Gastroesophageal sphincter (tissue), 4 donors: ENCODE measurements around the gene AGBL1. TPM values are rescaled to one million over a fixed set of nuclear protein-coding genes. Genes with fewer than 3 reads are reported as not detected.

Experiments used
- ATAC-seq: fragments of 150-250 bp; one replicate; pipeline ENCODE4 v1.9.1; 2016; ENCODE audit warnings: mild to moderate bottlenecking, moderate library complexity
- H3K27ac ChIP-seq, 4 donors: fragments of 200-600 bp; sonication (generic) in 3 of 4; 1 replicate in 3 of 4; 2 replicates in 1 of 4; pipeline ENCODE4 v1.5.1; 2016 to 2019
- H3K27me3 ChIP-seq: fragments of 200-600 bp; sonication (generic); one replicate; pipeline ENCODE4 v1.5.1; 2019
- H3K36me3 ChIP-seq, 2 donors: fragments of 200-600 bp; sonication (generic); one replicate each; pipeline ENCODE4 v1.5.1; 2019; ENCODE audit warnings: control low read depth in 1 of 2
- H3K4me1 ChIP-seq, 3 donors: fragments of 200-600 bp; sonication (generic); 1 replicate in 2 of 3; 2 replicates in 1 of 3; pipeline ENCODE4 v1.5.1; 2016 to 2019; ENCODE audit warnings: control low read depth in 2 of 3
- H3K4me3 ChIP-seq, 2 donors: fragments of 200-600 bp; sonication (generic); one replicate each; pipeline ENCODE4 v1.5.1; 2019; ENCODE audit warnings: mild to moderate bottlenecking in 1 of 2, moderate library complexity in 1 of 2
- H3K9me3 ChIP-seq, 3 donors: fragments of 200-600 bp; sonication (generic); one replicate each; pipeline ENCODE4 v1.5.1; 2017 to 2019; ENCODE audit warnings: control low read depth in 2 of 3
- CTCF ChIP-seq, 4 experiments: fragments of 200-600 bp in 2 of 4; fragments of 450-650 bp in 2 of 4; sonication (generic) in 1 of 4; IDR thresholded peaks; one replicate each; pipeline ENCODE4 v1.5.1; 2017 to 2019; ENCODE audit warnings: antibody characterized with exemption in 4 of 4, mild to moderate bottlenecking in 2 of 4, moderate library complexity in 2 of 4
- EP300 ChIP-seq: sonication (generic); formaldehyde crosslinking; IDR thresholded peaks from one replicate; pipeline ENCODE4 v1.6.1; 2017; ENCODE audit warnings: antibody characterized with exemption, mild to moderate bottlenecking
- POLR2A ChIP-seq, 2 donors: fragments of 450-650 bp; IDR thresholded peaks; one replicate each; pipeline ENCODE4 v1.6.1; 2017; ENCODE audit warnings: antibody characterized with exemption in 2 of 2, mild to moderate bottlenecking in 2 of 2, moderate library complexity in 1 of 2
- POLR2AphosphoS5 ChIP-seq: sonication (generic); formaldehyde crosslinking; IDR thresholded peaks from one replicate; pipeline ENCODE4 v1.6.1; 2017; ENCODE audit warnings: antibody characterized with exemption
- WGBS, 2 donors: methylation state at CpG; one replicate each; pipeline ENCODE4 v1.1.5; 2018; ENCODE audit warnings: low coverage in 1 of 2; 5-methylcytosine and 5-hydroxymethylcytosine counted together
- total RNA-seq, 4 donors: library from RNA; depleted of rRNA; stranded (reverse); fragments of >200 nt; gene quantifications; one replicate each; pipeline ENCODE4 v1.1.0, GENCODE V29; 2016

The AGBL1 gene
- total RNA-seq, 4 donors from 2014 or later, result 0.12 to 0.13 TPM; not detected in 2

- H3K27ac ChIP-seq, result no peak overlapping the region
- peaks cover 0 to 10% (median 7%) of the 10 kb centered on the region in 3 donors for H3K4me1 ChIP-seq
- TF ChIP-seq CTCF (IDR thresholded peaks at IDR 0.05) (no peak), POLR2AphosphoS5 (no peak), EP300 (no peak), POLR2A (IDR thresholded peaks at IDR 0.05) (no peak)
- no peak for ATAC-seq
- 75 to 78% methylated on average over 1 of the region's 1 CpG for WGBS, 2 donors
- H3K4me3 ChIP-seq, result no peak overlapping the region
- no peaks in the 10 kb centered on the region for H3K9me3 ChIP-seq
- no peaks in the 10 kb centered on the region for H3K36me3 ChIP-seq
- no peaks in the 10 kb centered on the region for H3K27me3 ChIP-seq
These were observed 771.3 kb downstream of the AGBL1 start for GRCh38 chr15:86850939-86851338.

- Histone ChIP-seq H3K27me3 (no peaks in the 10 kb centered on the region), H3K9me3 (no peaks in the 10 kb centered on the region), H3K27ac (no peak overlapping the region), H3K36me3 (no peaks in the 10 kb centered on the region), H3K4me1 (peaks cover 0 to 10% (median 7%) of the 10 kb centered on the region in 3 donors), H3K4me3 (no peak overlapping the region)
- no peak for ATAC-seq
- no peak for TF ChIP-seq CTCF (IDR thresholded peaks at IDR 0.05)
- TF ChIP-seq POLR2A (IDR thresholded peaks at IDR 0.05), result no peak
- no peak for TF ChIP-seq EP300
- TF ChIP-seq POLR2AphosphoS5, result no peak
- WGBS, 2 donors, result 87 to 93% methylated on average over 2 of the region's 2 CpGs
These were observed 773.1 kb downstream of the AGBL1 start for GRCh38 chr15:86852741-86853140.

- H3K27ac ChIP-seq, result no peak overlapping the region
- WGBS, 2 donors, result 88% methylated on average over 1 of the region's 1 CpG; no CpG with 5 or more reads in 1 of the 2 donors
- peaks cover 0 to 10% (median 7%) of the 10 kb centered on the region in 3 donors for H3K4me1 ChIP-seq
- TF ChIP-seq CTCF (IDR thresholded peaks at IDR 0.05), result no peak
- no peak for TF ChIP-seq POLR2AphosphoS5
- no peak for TF ChIP-seq POLR2A (IDR thresholded peaks at IDR 0.05)
- no peak for TF ChIP-seq EP300
- no peak overlapping the region for H3K4me3 ChIP-seq
- no peaks in the 10 kb centered on the region for H3K36me3 ChIP-seq
- ATAC-seq, result no peak
- no peaks in the 10 kb centered on the region for H3K9me3 ChIP-seq
- H3K27me3 ChIP-seq, result no peaks in the 10 kb centered on the region
These were observed 774.5 kb downstream of the AGBL1 start for GRCh38 chr15:86854176-86854575.

- H3K9me3 ChIP-seq, result no peaks in the 10 kb centered on the region
- WGBS, 2 donors, result 66 to 83% methylated on average over 6 to 7 of the region's 8 CpGs
- no peaks in the 10 kb centered on the region for H3K27me3 ChIP-seq
- no peak for TF ChIP-seq POLR2A (IDR thresholded peaks at IDR 0.05)
- H3K36me3 ChIP-seq, result no peaks in the 10 kb centered on the region
- no peak for ATAC-seq
- H3K4me1 ChIP-seq, result peaks cover 0 to 10% (median 7%) of the 10 kb centered on the region in 3 donors
- no peak overlapping the region for H3K27ac ChIP-seq
- H3K4me3 ChIP-seq, result no peak overlapping the region
These were observed 775.9 kb downstream of the AGBL1 start for GRCh38 chr15:86855307-86856291.

- Histone ChIP-seq H3K27ac (no peak overlapping the region), H3K4me3 (no peak overlapping the region), H3K27me3 (no peaks in the 10 kb centered on the region), H3K4me1 (peaks cover 0 to 10% (median 7%) of the 10 kb centered on the region in 3 donors), H3K9me3 (no peaks in the 10 kb centered on the region), H3K36me3 (no peaks in the 10 kb centered on the region)
- no peak for ATAC-seq
- TF ChIP-seq CTCF (IDR thresholded peaks at IDR 0.05) (no peak), POLR2A (IDR thresholded peaks at IDR 0.05) (no peak), POLR2AphosphoS5 (no peak), EP300 (no peak)
- 92 to 100% methylated on average over 1 to 4 of the region's 4 CpGs for WGBS, 2 donors
These were observed 778.0 kb downstream of the AGBL1 start for GRCh38 chr15:86857701-86858100.
